Heart right ventricle (tissue), 16 donors: ENCODE results near the gene C10orf71. TPM values are rescaled to one million over a fixed set of nuclear protein-coding genes. Genes with fewer than 3 reads are reported as not detected.

Experiments used
- ATAC-seq, 8 donors: fragments of 200-7000 bp; cut with Tn5 transposase; one replicate each; pipeline ENCODE4 v1.9.1; 2020; ENCODE audit warnings: mild to moderate bottlenecking in 8 of 8, moderate library complexity in 8 of 8, moderate number of reproducible peaks in 1 of 8
- DNase-seq, 2 donors: peaks; one replicate each; pipeline ENCODE4 v3.0.0-alpha.2; 2020
- H3K27ac ChIP-seq, 10 donors: fragments of 200-600 bp; sonication (generic) in 2 of 10; one replicate each; pipeline versions ENCODE4 v1.5.0 to v1.8.0; 2020 to 2022; ENCODE audit warnings: mild to moderate bottlenecking in 3 of 10
- H3K27me3 ChIP-seq, 7 donors: fragments of 200-600 bp; one replicate each; pipeline ENCODE4 v1.8.0; 2021 to 2022; ENCODE audit warnings: mild to moderate bottlenecking in 2 of 7
- H3K36me3 ChIP-seq, 9 donors: fragments of 200-600 bp; sonication (generic) in 1 of 9; one replicate each; pipeline versions ENCODE4 v1.5.0 to v1.8.0; 2020 to 2022; ENCODE audit warnings: mild to moderate bottlenecking in 2 of 9
- H3K4me1 ChIP-seq, 9 donors: fragments of 200-600 bp; sonication (generic) in 1 of 9; one replicate each; pipeline versions ENCODE4 v1.5.0 to v1.8.0; 2020 to 2022; ENCODE audit warnings: mild to moderate bottlenecking in 4 of 9
- H3K4me3 ChIP-seq, 10 donors: fragments of 200-600 bp; sonication (generic) in 2 of 10; one replicate each; pipeline versions ENCODE4 v1.5.0 to v1.8.0; 2020 to 2022; ENCODE audit warnings: mild to moderate bottlenecking in 7 of 10, moderate library complexity in 2 of 10
- H3K9me3 ChIP-seq, 11 donors: fragments of 200-600 bp in 10 of 11; sonication (generic) in 2 of 11; one replicate each; pipeline versions ENCODE4 v1.5.0 to v1.8.0; 2013 to 2022; ENCODE audit warnings: mild to moderate bottlenecking in 2 of 11, control low read depth in 1 of 11, moderate library complexity in 1 of 11
- WGBS, 2 donors: extraction: QIAGEN DNeasy Blood & Tissue Kit; methylation state at CpG; one replicate each; pipeline ENCODE4 v1.1.7; 2013; ENCODE audit warnings: inconsistent platforms in 1 of 2; 5-methylcytosine and 5-hydroxymethylcytosine counted together
- intact Hi-C, 10 donors: fragments of 100-400 bp; cut with DNase I; formaldehyde crosslinking; loops; one replicate each; pipeline versions ENCODE4 v1.11.1 to v1.14.2; 2022
- polyA plus RNA-seq, 2 donors: library from polyadenylated mRNA; stranded (reverse); fragments of 200-250 nt; gene quantifications; one replicate each; pipeline ENCODE4 v1.2.3, GENCODE V29; 2013
- total RNA-seq, 10 donors: library from RNA; stranded (reverse); fragmentation: NEBNext Ultra II Directional in 3 of 10; extraction: Animal tissue kit (Norgen Biotek cat#: 25700) in 3 of 10; gene quantifications; one replicate each; pipeline versions ENCODE4 v1.2.1 to v1.2.4, GENCODE V29; 2021 to 2023
- TF ChIP-seq, protein P1 (sequence below), 9 donors: fragments of 200-600 bp; sonication (generic) in 2 of 9; IDR thresholded peaks; one replicate each; pipeline versions ENCODE4 v1.5.0 to v1.8.0; 2021 to 2022; ENCODE audit warnings: antibody characterized with exemption in 9 of 9, mild to moderate bottlenecking in 5 of 9, moderate library complexity in 1 of 9
- donor health status: Arrhythmogenic right ventricular cardiomyopathy.
- donor health status: ischemic (EF 13 %, LVEDD 7.1; RV severe dilation, severe dysfunction).
- donor health status: healthy with polysubstance abuse.
- donor health status: DM: no; HTN: yes; CAD: no.
- donor health status: DM: no; HTN: no; CAD: no.
- donor health status: ischemic (EF 25% LVEDD 6.9; RV normal size, moderate dysfunction).
- donor health status: ischemic (EF 25% LVEDD 5.7; RV mildly dilated, moderate dysfunction).
- donor health status: healthy.
- donor health status: DM: yes; HTN: yes; CAD: no.
- donor health status: Ischemic cardiomyopathy.
- donor health status: ischemic (EF 35%, LVEDD 5.7; RV mildly dilated, moderate dysfunction).
- donor health status: nonischemic (EF 11% LVEDD 7.7; RV severe dilation, severe dysfunction).
- donor health status: DM: yes; HTN: yes; CAD: no.
- donor health status: PGD.
- donor health status: ischemic (EF 29% LVEDD 5.4; RV normal size, mild dysfunction).
- donor health status: nonischemic (EF 23%, LVEDD 6.1; RV moderate dilation, normal function).

Gene C10orf71
- total and polyA plus RNA-seq, 12 donors: 3.6 to 225 (median 149) TPM

DNA sequence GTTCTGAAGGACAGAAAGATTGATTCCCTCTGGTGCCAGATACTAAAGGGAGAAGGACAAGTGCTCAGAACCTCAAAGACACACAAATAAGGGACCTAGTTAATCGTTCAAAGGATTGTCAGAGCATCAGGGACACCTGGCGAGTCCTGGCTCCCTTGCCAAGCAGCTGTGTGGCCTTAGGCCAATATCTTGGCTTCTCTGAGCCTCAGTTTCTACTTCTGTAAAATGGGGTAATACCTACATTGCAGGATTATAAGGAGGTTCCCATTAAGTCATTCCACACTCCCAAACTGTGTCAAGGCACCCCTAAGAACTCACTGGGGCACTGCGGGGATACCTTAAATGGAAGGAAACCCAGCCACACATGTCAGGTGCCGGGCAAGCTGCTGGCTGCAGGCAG is 67.5 kb downstream of the C10orf71 start:
- no peak for DNase-seq

DNA sequence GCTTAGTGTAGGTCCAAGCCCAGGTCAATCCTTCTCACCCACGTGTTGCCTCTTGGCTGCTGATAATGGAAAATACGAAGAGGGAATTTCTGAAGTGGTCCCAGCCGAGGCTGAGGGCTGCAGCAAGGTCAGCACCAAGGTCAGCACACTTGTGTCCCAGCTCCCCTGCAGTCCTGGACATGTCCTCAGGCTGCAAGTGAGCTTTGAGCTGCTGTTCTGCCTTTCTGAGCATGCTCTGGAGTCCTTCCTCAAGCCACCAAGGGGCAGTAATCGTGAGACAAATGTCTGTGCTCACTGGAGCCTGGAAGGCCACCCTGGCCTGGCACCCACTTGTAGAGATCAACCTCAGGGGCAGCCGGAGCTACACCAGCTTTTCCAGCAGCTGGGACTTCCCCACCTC is 68.6 kb downstream of the C10orf71 start:
- 28 to 34% methylated on average over 5 of the region's 5 CpGs for WGBS, 2 donors
- no peak overlapping the region for H3K4me3 ChIP-seq
- no peak overlapping the region for H3K27ac ChIP-seq
- intact Hi-C loops: loop anchor here in 5 of 10 donors (10.0 kb wide), 3 partner anchors 153 to 713 kb away; no protein-coding TSS in a partner anchor
- H3K36me3 ChIP-seq: no peaks in the 10 kb centered on the region
- ATAC-seq (peak in 1 of 8 donors; percentile 16), DNase-seq (no peak)
- peaks cover 0 to 4% (median 0%) of the 10 kb centered on the region in 7 donors for H3K27me3 ChIP-seq
- TF ChIP-seq, protein P1, sequence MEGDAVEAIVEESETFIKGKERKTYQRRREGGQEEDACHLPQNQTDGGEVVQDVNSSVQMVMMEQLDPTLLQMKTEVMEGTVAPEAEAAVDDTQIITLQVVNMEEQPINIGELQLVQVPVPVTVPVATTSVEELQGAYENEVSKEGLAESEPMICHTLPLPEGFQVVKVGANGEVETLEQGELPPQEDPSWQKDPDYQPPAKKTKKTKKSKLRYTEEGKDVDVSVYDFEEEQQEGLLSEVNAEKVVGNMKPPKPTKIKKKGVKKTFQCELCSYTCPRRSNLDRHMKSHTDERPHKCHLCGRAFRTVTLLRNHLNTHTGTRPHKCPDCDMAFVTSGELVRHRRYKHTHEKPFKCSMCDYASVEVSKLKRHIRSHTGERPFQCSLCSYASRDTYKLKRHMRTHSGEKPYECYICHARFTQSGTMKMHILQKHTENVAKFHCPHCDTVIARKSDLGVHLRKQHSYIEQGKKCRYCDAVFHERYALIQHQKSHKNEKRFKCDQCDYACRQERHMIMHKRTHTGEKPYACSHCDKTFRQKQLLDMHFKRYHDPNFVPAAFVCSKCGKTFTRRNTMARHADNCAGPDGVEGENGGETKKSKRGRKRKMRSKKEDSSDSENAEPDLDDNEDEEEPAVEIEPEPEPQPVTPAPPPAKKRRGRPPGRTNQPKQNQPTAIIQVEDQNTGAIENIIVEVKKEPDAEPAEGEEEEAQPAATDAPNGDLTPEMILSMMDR (IDR thresholded peaks at IDR 0.05): no peak
- peaks cover 0 to 6% (median 0%) of the 10 kb centered on the region in 9 donors for H3K4me1 ChIP-seq
- H3K9me3 ChIP-seq: no peaks in the 10 kb centered on the region

More for the DNA sequence above, 67.5 kb downstream of the C10orf71 start:
- Histone ChIP-seq H3K9me3 (no peaks in the 10 kb centered on the region), H3K27ac (no peak overlapping the region), H3K4me3 (no peak overlapping the region), H3K27me3 (peaks cover 0 to 4% (median 0%) of the 10 kb centered on the region in 7 donors), H3K4me1 (peaks cover 0 to 13% (median 0%) of the 10 kb centered on the region in 9 donors), H3K36me3 (no peaks in the 10 kb centered on the region)
- intact Hi-C loops: loop anchor here in 5 of 10 donors (10.0 kb wide), 3 partner anchors 152 to 712 kb away; no protein-coding TSS in a partner anchor
- ATAC-seq: no peak
- TF ChIP-seq, protein P1 (IDR thresholded peaks at IDR 0.05): no peak
- 83 to 87% methylated on average over 4 of the region's 4 CpGs for WGBS, 2 donors

DNA sequence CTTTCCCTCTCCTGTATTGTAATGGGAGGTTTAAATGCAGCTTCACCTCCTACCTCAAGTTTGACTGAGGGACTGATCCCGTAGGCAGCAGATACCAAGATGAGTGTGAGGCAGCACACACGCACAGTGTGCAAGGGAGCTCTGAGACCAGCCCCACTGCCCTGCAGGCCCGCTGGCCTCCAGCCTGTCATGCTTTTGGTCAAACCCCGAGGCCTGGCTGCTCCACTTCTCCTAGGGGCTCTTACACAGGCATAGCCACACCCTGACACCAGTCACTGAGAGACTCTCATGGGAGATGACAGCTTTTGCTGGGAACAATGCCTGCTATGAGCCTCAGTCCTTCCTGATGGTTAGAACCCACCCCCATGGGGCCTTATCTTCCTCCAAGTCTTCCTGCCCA is 69.3 kb downstream of the C10orf71 start:
- ATAC-seq (peak in 1 of 8 donors; percentile 35), DNase-seq (no peak)
- Histone ChIP-seq H3K4me1 (no peaks in the 10 kb centered on the region), H3K27ac (no peak overlapping the region), H3K4me3 (no peak overlapping the region), H3K27me3 (peaks cover 0 to 4% (median 0%) of the 10 kb centered on the region in 7 donors), H3K36me3 (no peaks in the 10 kb centered on the region), H3K9me3 (no peaks in the 10 kb centered on the region)
- TF ChIP-seq, protein P1 (IDR thresholded peaks at IDR 0.05): no peak
- intact Hi-C loops: loop anchor here in 5 of 10 donors (10.0 kb wide), 3 partner anchors 153 to 713 kb away; no protein-coding TSS in a partner anchor
- 82% methylated on average over 4 of the region's 4 CpGs for WGBS, 2 donors

DNA sequence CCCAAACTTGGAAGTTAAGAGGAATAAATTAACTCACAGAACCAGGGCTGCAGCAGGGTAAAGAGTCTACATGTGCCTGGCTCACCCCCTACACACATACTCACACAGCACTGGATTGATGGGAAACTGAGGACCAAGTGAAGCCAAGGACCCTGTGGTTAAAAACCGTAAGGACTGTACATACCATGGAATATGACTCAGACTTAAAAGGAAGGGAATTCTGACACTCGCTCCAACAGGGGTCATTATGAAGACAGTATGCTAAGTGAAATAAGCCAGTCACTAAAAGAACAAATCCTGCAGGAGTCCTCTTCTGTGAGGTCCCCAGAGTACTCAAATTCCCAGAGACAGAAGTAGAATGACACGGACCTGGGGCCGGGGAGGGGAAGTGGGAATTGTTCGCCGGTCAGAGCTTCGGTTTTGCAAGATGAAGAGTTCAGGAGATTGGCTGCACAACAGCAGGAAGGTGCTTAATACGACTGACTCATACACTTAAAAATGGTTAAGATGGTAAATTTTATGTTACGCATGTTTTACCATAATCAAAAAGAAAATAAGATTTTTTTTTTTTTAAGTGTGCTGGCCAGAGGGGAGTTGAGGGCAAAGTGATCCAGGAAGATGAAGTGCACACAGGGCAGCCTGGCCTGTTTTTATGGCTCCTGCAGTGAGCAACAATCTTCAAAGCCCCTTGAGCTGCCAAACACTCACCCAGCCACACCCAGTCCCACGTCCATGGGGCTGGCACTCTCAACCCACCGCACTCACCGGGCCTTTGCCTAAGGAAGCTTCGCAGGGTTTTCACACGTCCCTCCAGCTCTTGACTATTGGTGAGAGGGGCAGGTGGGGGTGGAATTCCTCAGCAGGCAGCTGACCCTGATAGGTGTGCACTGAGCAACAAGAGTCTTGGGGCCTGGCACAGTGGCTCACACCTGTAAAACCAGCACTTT is 70.5 kb downstream of the C10orf71 start:
- no peaks in the 10 kb centered on the region for H3K9me3 ChIP-seq
- no peak for DNase-seq
- intact Hi-C loops: loop anchor here in 5 of 10 donors (10.0 kb wide), 4 partner anchors 155 to 715 kb away; no protein-coding TSS in a partner anchor
- 73 to 79% methylated on average over 14 of the region's 14 CpGs for WGBS, 2 donors
- no peak for ATAC-seq
- peaks cover 0 to 4% (median 0%) of the 10 kb centered on the region in 7 donors for H3K27me3 ChIP-seq
- TF ChIP-seq, protein P1 (IDR thresholded peaks at IDR 0.05): no peak
- no peak overlapping the region for H3K4me3 ChIP-seq
- H3K4me1 ChIP-seq: no peaks in the 10 kb centered on the region
- no peak overlapping the region for H3K27ac ChIP-seq
- no peaks in the 10 kb centered on the region for H3K36me3 ChIP-seq
